Activated CD4-positive, alpha-beta T cell treated with anti-CD3 and anti-CD28 coated beads, Interleukin-2, Interleukin-6, amounts not matched to agents 100 ng/mL and 50 ng/mL, durations not matched to agents 16 hours and 8 hours (primary cell): ENCODE results near the gene KAT8.
"Not testable (repeated sequence)": the region's sequence is repeated elsewhere in the genome, so short reads cannot be mapped to it uniquely, and the experiment has no call there.

ENCODE experiments used
- DNase-seq: peaks from one replicate; pipeline ENCODE4 v3.0.0-alpha.2; 2020

Gene KAT8

DNA sequence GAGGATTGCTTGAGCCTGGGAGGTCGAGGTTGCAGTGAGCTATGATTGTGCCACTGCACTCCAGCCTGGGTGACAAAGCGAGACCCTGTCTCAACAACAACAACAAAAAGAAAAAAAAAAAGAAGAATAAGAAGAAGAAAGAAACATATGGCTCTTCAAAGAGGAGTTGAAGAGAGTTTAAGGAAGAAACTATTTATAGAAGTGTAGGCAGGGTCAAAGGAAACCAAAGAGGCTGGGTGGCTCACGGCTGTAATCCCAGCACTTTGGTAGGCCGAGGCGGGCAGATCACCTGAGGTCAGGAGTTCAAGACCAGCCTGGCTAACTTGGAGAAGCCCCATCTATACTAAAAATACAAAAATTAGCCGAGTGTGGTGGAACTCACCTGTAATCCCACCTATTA lies 33.5 kb downstream of the KAT8 start:
- not testable (repeated sequence) for DNase-seq

DNA sequence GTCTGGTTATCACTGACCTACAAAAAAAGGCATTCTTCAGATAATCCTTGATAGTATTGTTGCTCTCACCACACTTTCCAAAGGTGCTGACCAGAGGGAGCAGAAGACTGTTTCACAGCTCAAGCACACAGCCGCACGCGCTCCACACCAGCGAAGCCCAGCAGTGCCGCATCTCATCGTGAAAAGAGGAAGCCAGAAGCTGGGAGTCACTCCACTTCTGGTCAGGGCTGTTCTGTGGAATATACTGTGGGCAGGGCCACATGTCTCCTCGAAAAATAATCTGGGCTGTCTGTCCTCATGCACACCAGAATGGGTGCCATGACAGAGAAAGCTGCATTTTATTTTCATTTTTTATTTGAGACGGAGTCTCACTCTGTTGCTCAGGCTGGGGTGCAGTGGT lies 39.7 kb downstream of the KAT8 start:
- DNase-seq = no peak

- DNase-seq = no peak
These were observed 49.9 kb downstream of the KAT8 start for GRCh38 chr16:31167315-31167714.

- no peak for DNase-seq
These were observed 51.4 kb downstream of the KAT8 start for GRCh38 chr16:31168848-31169247.

DNA sequence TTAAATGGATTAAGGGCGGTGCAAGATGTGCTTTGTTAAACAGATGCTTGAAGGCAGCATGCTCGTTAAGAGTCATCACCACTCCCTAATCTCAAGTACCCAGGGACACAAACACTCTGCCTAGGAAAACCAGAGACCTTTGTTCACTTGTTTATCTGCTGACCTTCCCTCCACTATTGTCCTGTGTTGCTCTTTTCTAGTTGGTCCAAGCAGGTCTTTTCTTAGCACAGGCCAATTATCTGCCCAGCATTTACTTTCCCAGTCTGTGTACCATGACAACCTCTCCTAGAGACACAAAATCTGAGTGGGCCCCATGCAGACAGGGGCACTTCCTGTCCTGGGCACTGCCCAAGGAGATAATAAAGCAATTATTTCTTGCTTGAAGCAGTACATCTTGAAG lies 52.6 kb downstream of the KAT8 start:
- DNase-seq = not testable (repeated sequence)

- DNase-seq = peak; percentile 56
These were observed 59.7 kb downstream of the KAT8 start for GRCh38 chr16:31177136-31177535.

DNA sequence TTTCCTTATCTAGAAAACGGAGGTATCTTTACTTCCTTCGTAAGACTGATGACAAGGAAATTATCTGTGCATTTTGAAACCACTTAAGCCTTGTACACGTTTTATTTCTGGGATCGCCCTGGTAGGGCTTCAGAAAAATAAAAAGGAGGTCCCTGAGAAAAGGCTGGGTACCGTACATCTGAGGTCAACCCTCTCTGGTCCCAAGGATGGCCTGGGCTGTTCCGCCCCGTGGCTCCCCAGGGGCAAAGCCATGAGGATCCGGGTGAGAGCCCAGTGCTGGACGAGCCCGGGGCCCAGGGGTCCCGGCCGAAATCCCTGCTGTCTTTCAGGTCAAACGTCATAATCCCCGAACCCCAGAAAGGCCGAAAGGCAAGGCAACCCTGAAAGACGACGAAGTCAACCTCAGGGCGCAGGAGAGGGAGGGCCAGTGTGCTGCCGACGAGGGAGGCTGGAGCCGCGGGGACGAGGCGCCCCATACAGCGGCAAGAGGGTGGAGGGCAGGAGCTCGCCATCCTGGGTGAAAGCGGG lies 61.8 kb downstream of the KAT8 start:
- no peak for DNase-seq

- peak; percentile 92 for DNase-seq
These were observed 62.4 kb downstream of the KAT8 start, which contains the start of gene FUS for GRCh38 chr16:31179747-31180459. Gene FUS, plus strand, starts transcription at chr16:31180139. Its CDS starts 76 bp downstream, at chr16:31180215.
